ENCODE results near the gene HIVEP2. TPM values are rescaled to one million over a fixed set of nuclear protein-coding genes. Genes with fewer than 3 reads are reported as not detected.

Gene HIVEP2
- total and polyA plus RNA-seq, 2 donors (not counting 1 experiment from before 2014, with no cell fraction given) = 5.0 to 14.4 TPM

DNA sequence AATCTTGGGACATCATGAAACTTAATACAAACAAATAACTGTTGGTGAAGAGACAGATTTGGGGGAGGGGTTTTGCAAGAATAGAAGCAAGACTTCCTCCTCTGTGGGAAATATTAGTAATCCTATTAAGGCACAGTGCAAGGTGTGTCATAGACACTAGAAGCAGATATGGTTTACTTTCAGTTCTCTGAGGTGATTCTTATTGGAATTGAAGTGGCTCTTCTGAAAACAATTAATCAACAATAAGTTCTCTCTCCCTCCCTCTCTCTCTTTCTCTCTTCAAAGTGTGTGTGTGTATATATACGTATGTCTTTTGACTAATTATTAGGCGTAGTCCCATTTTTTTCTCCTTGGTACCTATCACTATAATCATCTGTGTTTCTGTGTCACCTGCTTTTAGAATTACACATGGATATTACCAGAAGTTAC, 99.8 kb downstream of the HIVEP2 start:
- peak overlapping the region; percentile 81 for H3K27ac ChIP-seq (ENCODE audit: insufficient read depth, low read length)
- H3K4me2 ChIP-seq (ENCODE audit: extremely low read depth, insufficient read depth, low read length) = peak overlapping the region; percentile 85

DNA sequence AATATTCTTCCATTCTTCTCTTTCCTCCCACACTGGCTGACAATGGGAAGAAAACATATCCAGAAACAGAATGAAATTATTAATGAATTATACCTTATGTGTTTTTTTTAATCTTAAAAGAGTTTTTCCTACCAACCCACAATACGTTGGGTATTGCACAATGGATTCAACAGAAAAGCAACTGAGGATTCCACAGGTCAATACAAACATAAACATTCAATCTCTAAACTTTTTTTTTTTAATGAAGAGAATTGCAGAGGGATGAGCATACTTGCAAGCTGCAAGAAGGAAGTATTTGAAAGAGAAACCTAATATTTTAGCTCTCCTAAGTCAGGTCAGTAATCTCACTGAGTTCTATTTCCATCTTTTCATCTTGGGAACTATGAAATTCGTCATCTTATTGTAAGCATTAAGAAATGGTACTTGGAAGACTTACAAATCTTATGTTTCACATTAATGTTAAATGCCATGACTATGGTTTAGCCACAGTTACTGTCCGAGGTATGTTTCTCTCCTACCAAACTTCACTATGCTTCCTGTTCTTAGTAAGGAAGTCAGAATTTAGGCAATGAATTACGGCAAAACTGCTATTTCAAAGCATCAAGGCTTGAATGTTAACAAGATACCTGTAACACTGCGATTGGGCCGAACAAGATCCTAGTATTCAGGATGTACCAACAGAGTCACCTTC, 100.8 kb downstream of the HIVEP2 start:
- Histone ChIP-seq H3K36me3 (ENCODE audit: control insufficient read depth, insufficient read depth, low read length) (no peaks in the 10 kb centered on the region), H3K4me1 (ENCODE audit: control insufficient read depth, extremely low read depth, insufficient read depth, low read length) (peaks cover 29% of the 10 kb centered on the region), H3K4me2 (ENCODE audit: extremely low read depth, insufficient read depth, low read length) (peak overlapping the region; percentile 20), H3K27me3 (ENCODE audit: control insufficient read depth, insufficient read depth, low read length) (no peaks in the 10 kb centered on the region), H3K4me3 (replicated peaks in 1 of 4; ENCODE audit: control extremely low read depth in 1 of 4, insufficient read depth in 1 of 4, low read depth in 3 of 4, low read length in 4 of 4) (peak overlapping the region in 2 of 4 experiments; percentile 3 to 17), H3K9ac (ENCODE audit: insufficient read depth, low read length) (no peak overlapping the region), H3K27ac (ENCODE audit: insufficient read depth, low read length) (peak overlapping the region; percentile 0), H3K9me3 (ENCODE audit: control insufficient read depth, insufficient read depth, low read depth, low read length) (no peaks in the 10 kb centered on the region), H4K20me1 (ENCODE audit: control insufficient read depth, extremely low read depth, insufficient read depth, low read length) (no peaks in the 10 kb centered on the region), H2AFZ (ENCODE audit: low read length) (no peak overlapping the region), H3K79me2 (ENCODE audit: control insufficient read depth, insufficient read depth, low read length) (peaks cover 19% of the 10 kb centered on the region)
- peak; percentile 53 to 74 for DNase-seq (ENCODE audit: low read depth in 2 of 2)
- TF ChIP-seq, protein P1, sequence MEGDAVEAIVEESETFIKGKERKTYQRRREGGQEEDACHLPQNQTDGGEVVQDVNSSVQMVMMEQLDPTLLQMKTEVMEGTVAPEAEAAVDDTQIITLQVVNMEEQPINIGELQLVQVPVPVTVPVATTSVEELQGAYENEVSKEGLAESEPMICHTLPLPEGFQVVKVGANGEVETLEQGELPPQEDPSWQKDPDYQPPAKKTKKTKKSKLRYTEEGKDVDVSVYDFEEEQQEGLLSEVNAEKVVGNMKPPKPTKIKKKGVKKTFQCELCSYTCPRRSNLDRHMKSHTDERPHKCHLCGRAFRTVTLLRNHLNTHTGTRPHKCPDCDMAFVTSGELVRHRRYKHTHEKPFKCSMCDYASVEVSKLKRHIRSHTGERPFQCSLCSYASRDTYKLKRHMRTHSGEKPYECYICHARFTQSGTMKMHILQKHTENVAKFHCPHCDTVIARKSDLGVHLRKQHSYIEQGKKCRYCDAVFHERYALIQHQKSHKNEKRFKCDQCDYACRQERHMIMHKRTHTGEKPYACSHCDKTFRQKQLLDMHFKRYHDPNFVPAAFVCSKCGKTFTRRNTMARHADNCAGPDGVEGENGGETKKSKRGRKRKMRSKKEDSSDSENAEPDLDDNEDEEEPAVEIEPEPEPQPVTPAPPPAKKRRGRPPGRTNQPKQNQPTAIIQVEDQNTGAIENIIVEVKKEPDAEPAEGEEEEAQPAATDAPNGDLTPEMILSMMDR (conservative IDR thresholded peaks at IDR 0.05 in 1 of 2, IDR thresholded peaks at IDR 0.05 in 1 of 2; ENCODE audit: low read depth in 1 of 2, low read length in 2 of 2) = no peak
- TF ChIP-seq EZH2 (IDR thresholded peaks at IDR 0.05; ENCODE audit: low read length, missing control alignments) = no peak

More for the DNA sequence above, 99.8 kb downstream of the HIVEP2 start:
- peak; percentile 23 to 50 for DNase-seq (ENCODE audit: low read depth in 2 of 2)
- Histone ChIP-seq H3K4me3 (replicated peaks in 1 of 4; ENCODE audit: control extremely low read depth in 1 of 4, insufficient read depth in 1 of 4, low read depth in 3 of 4, low read length in 4 of 4) (peak overlapping the region; percentile 13 to 40 (median 20)), H3K4me1 (ENCODE audit: control insufficient read depth, extremely low read depth, insufficient read depth, low read length) (peaks cover 29% of the 10 kb centered on the region), H3K79me2 (ENCODE audit: control insufficient read depth, insufficient read depth, low read length) (peaks cover 25% of the 10 kb centered on the region), H3K9ac (ENCODE audit: insufficient read depth, low read length) (no peak overlapping the region), H2AFZ (ENCODE audit: low read length) (no peak overlapping the region), H3K27me3 (ENCODE audit: control insufficient read depth, insufficient read depth, low read length) (no peaks in the 10 kb centered on the region), H4K20me1 (ENCODE audit: control insufficient read depth, extremely low read depth, insufficient read depth, low read length) (no peaks in the 10 kb centered on the region), H3K36me3 (ENCODE audit: control insufficient read depth, insufficient read depth, low read length) (no peaks in the 10 kb centered on the region), H3K9me3 (ENCODE audit: control insufficient read depth, insufficient read depth, low read depth, low read length) (no peaks in the 10 kb centered on the region)
- TF ChIP-seq EZH2 (IDR thresholded peaks at IDR 0.05; ENCODE audit: low read length, missing control alignments) = no peak
- TF ChIP-seq, protein P1 (conservative IDR thresholded peaks at IDR 0.05 in 1 of 2, IDR thresholded peaks at IDR 0.05 in 1 of 2; ENCODE audit: low read depth in 1 of 2, low read length in 2 of 2) = no peak

DNA sequence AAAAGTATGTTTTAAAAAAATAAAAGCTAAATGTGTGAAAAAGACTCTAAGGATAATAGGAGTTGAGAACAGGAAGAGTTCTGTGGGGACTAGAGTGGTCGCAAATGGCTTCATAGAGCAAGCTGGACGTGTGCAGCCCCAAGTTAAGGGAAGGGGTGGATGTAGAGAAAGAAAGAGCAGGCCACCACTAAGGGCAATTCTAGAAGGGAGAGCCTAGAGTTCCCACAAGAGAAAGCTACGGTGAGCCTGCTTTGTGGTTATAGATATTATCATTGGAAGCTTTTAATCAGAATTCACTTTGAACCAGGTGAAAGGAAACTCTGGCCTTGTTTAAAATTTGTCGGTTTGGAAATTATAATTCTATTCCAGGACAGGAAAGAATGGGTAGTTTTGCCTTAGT, 101.6 kb downstream of the HIVEP2 start:
- Histone ChIP-seq H3K4me2 (ENCODE audit: extremely low read depth, insufficient read depth, low read length) (peak overlapping the region; percentile 53), H3K36me3 (ENCODE audit: control insufficient read depth, insufficient read depth, low read length) (no peaks in the 10 kb centered on the region), H3K27ac (ENCODE audit: insufficient read depth, low read length) (peak overlapping the region; percentile 26), H4K20me1 (ENCODE audit: control insufficient read depth, extremely low read depth, insufficient read depth, low read length) (no peaks in the 10 kb centered on the region), H3K4me1 (ENCODE audit: control insufficient read depth, extremely low read depth, insufficient read depth, low read length) (peaks cover 29% of the 10 kb centered on the region), H2AFZ (ENCODE audit: low read length) (no peak overlapping the region), H3K27me3 (ENCODE audit: control insufficient read depth, insufficient read depth, low read length) (no peaks in the 10 kb centered on the region), H3K9ac (ENCODE audit: insufficient read depth, low read length) (no peak overlapping the region), H3K79me2 (ENCODE audit: control insufficient read depth, insufficient read depth, low read length) (peaks cover 19% of the 10 kb centered on the region), H3K4me3 (replicated peaks in 1 of 4; ENCODE audit: control extremely low read depth in 1 of 4, insufficient read depth in 1 of 4, low read depth in 3 of 4, low read length in 4 of 4) (no peak overlapping the region), H3K9me3 (ENCODE audit: control insufficient read depth, insufficient read depth, low read depth, low read length) (no peaks in the 10 kb centered on the region)
- no peak for TF ChIP-seq EZH2 (IDR thresholded peaks at IDR 0.05; ENCODE audit: low read length, missing control alignments)
- TF ChIP-seq, protein P1 (conservative IDR thresholded peaks at IDR 0.05 in 1 of 2, IDR thresholded peaks at IDR 0.05 in 1 of 2; ENCODE audit: low read depth in 1 of 2, low read length in 2 of 2) = no peak
- DNase-seq (ENCODE audit: low read depth in 2 of 2) = no peak

All from fibroblast of lung (primary cell).